Epithelial cell of esophagus (primary cell): ENCODE results near the gene EIF2AK2.
A peak's percentile ranks its signal among the peaks of the same experiment; 100 is the strongest.

Experiments used
- DNase-seq: peaks from one replicate; pipeline ENCODE4 v3.0.0; 2010; ENCODE audit warnings: low read depth
- H3K4me3 ChIP-seq: 2 replicates; pipeline ENCODE4 v1.5.1; 2011; ENCODE audit warnings: mild to moderate bottlenecking, low read length, control low read depth
- TF ChIP-seq, protein P1 (sequence below): IDR thresholded peaks from 2 replicates; pipeline ENCODE4 v1.5.1; 2011; ENCODE audit warnings: low read depth, mild to moderate bottlenecking, low read length, control low read depth, inconsistent platforms; ENCODE audit not compliant: insufficient read depth; ENCODE audit errors: missing control alignments

The EIF2AK2 gene

DNA sequence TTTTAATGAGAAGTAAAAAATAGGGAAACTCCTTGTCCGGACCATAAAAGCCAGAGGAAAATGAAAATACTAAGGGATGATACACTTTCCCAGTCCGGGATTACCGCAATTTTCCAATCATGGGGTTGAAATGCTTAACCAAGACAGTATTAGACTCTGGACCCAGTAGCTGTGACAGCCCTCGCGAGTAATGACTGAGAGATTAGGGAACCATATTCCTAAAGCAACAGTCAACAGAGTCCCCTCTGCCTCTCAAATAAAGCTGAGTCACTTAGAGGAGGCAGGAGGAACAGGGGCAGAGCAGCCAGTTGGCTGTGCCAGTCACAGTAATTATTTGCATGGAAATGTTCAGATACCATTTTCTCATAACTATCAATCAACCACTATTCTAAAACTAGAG is 37.6 kb downstream of the EIF2AK2 start:
- no peak for DNase-seq
- TF ChIP-seq, protein P1, sequence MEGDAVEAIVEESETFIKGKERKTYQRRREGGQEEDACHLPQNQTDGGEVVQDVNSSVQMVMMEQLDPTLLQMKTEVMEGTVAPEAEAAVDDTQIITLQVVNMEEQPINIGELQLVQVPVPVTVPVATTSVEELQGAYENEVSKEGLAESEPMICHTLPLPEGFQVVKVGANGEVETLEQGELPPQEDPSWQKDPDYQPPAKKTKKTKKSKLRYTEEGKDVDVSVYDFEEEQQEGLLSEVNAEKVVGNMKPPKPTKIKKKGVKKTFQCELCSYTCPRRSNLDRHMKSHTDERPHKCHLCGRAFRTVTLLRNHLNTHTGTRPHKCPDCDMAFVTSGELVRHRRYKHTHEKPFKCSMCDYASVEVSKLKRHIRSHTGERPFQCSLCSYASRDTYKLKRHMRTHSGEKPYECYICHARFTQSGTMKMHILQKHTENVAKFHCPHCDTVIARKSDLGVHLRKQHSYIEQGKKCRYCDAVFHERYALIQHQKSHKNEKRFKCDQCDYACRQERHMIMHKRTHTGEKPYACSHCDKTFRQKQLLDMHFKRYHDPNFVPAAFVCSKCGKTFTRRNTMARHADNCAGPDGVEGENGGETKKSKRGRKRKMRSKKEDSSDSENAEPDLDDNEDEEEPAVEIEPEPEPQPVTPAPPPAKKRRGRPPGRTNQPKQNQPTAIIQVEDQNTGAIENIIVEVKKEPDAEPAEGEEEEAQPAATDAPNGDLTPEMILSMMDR, result no peak
- no peak overlapping the region for H3K4me3 ChIP-seq

DNA sequence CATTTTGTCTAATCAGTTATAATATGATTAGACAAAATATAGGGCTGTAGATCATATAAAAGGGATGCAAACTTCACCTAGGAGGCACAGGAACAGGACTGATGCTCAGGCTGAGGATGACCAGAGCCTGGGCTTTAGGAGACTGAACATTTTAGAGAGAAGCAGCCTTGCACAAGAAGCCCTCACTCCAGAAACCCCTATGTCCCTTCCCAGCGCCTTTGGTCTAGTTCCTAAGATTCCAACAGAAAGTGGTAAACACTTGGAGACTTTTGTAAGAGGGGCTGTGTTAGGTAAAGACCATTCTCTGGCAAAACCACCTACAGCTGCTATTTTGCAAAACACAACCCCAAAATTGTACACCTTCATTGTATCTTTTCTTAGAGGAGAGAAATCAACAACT is 39.2 kb downstream of the EIF2AK2 start:
- TF ChIP-seq, protein P1, result no peak
- H3K4me3 ChIP-seq, result no peak overlapping the region
- DNase-seq, result no peak

DNA sequence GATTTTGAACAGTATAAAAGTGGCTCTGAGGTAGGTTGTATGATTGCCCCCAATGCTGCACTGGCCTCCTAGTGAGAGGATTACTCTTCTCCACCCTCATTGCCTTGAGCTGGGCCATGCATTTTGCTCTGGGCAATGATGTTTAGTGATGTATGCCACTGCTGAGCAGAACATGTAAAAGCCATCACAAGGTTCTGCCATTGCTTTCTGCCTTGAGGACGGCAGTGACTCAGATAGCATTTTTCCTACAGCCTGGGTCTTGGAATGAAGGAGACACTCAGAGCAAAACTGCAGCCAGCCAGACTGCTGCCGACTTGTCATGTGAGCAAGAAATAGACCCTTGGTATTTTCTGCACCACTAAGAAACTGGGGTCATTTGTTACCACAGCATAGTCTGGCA is 44.8 kb downstream of the EIF2AK2 start:
- DNase-seq, result peak; percentile 17
- H3K4me3 ChIP-seq, result no peak overlapping the region
- TF ChIP-seq, protein P1, result no peak

DNA sequence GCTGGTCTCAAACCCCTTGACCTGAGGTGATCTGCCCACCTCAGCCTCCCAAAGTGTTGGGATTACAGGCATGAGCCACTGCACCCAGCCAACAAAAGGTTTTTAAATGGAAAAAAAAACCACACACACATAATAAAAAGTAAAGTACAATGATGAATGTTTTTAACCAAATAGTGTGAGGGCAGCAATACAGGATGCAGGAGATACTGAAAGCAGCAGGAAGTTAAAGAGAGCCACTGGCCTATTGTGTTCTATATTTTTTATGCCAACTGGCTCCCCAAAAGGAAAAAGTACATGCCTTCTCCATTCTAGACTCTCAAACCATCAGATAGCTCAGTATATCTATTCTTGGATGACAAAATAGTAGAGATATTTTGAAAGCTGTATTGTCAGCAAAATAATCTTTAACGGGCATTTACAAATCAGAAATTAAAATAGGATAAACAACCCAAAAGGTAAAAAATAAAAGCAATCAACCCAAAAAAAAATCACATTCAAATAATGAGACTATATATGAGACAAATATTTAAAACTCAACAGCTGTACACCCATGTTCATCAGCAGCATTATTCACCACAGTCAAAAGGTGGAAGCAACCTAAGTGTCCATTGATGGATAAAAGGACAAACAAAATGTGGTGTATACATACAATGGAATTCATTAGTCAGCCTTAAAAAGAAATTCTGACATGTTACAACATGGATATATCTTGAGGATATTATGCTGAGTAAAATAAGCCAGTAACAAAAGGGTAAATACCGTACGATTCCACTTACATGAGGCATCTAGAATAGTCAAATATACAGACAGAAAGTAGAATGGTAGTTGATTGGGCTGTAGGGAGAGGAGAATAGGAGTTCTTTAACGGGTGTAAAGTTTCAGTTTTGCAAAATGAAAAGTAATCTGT is 46.2 kb downstream of the EIF2AK2 start:
- TF ChIP-seq, protein P1, result no peak
- no peak overlapping the region for H3K4me3 ChIP-seq
- peak; percentile 91 for DNase-seq

DNA sequence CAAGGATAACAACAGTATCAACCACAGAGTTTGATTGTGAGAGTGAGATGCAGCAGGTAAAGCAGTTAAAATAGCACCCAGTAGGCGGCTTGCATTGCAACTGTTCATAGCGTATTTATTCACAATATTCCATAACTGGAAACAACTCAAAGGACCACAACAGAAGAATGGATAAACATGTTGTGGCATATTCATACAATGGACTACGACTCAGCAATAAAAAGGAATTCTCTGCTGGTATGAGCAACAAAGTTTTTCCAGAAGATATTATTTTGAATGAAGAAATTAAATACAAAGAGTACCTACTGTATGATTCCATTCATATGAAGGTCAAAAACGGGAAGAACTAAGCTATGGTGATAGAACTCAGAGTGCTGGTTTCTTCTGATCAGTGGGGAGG is 47.3 kb downstream of the EIF2AK2 start:
- TF ChIP-seq, protein P1, result no peak
- H3K4me3 ChIP-seq, result no peak overlapping the region
- DNase-seq, result peak; percentile 17

DNA sequence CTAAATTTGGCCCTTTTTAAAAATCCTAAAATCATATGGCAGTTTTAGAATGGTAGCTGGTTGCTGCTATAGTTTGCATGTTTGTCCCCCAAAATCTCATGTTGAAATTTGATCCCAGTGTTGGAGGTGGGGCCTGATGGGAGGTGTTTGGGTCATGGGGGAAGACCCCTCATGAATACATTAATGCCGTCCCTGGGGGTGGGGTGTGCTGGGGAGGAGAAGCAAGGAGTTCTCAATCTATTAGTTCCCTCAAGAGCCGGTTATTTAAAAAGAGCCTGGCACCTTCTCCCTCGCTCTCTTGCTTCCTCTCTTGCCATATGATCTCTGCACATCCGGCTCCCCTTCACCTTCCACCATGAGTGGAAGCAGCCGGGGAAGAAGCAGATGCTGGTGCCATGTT is 51.6 kb downstream of the EIF2AK2 start:
- H3K4me3 ChIP-seq, result no peak overlapping the region
- TF ChIP-seq, protein P1, result no peak
- no peak for DNase-seq

DNA sequence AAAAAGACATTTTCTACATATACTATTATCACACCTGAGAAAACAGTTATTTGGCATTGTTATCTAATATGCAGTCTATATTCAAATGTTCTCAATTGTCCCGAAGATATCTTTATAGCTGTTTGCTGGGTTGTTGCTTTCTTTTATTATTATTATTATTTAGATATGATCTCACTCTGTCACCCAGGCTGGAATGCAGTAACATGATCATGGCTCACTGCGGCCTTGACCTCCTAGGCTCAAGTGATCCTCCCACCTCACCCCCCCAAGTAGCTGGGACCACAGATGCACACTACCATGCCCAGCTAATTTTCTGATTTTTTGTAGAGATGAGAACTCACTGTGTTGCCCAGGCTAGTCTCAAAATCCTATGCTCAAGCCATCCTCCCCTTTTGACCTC is 52.6 kb downstream of the EIF2AK2 start:
- DNase-seq, result no peak
- no peak overlapping the region for H3K4me3 ChIP-seq
- TF ChIP-seq, protein P1, result no peak
